Common myeloid progenitor, CD34-positive (primary cell): ENCODE results near the gene SULT2B1.

Source experiments
- CTCF ChIA-PET: fragments of 350-600 bp; sonication (Branson Sonifier 250); formaldehyde crosslinking; loops from one replicate; lab custom pipeline; 2021; ENCODE audit warnings: antibody characterized with exemption; lab: Charles Lee
- POLR2A ChIA-PET: fragments of 350-600 bp; sonication (Branson Sonifier 250); formaldehyde crosslinking; loops from one replicate; lab custom pipeline; 2021; ENCODE audit warnings: antibody characterized with exemption; lab: Charles Lee
- DNase-seq, 3 donors: peaks; one replicate each; pipeline versions ENCODE4 v3.0.0 to v3.0.0-alpha.2; 2013
- H3K27ac ChIP-seq, 2 experiments: 1 replicate in 1 of 2; 2 replicates in 1 of 2; pipeline ENCODE4 v1.7.0; 2013; ENCODE audit warnings: inconsistent platforms in 2 of 2, low read length in 2 of 2, mild to moderate bottlenecking in 2 of 2, low read depth in 1 of 2, moderate library complexity in 1 of 2; ENCODE audit not compliant: severe bottlenecking in 2 of 2, insufficient read depth in 1 of 2, poor library complexity in 1 of 2
- H3K27me3 ChIP-seq, 5 experiments: replicated peaks in 2 of 5; 1 replicate in 3 of 5; 2 replicates in 2 of 5; pipeline versions ENCODE4 v1.6.1 to v1.7.0; 2013; ENCODE audit warnings: low read length in 4 of 5, mild to moderate bottlenecking in 2 of 5, moderate library complexity in 2 of 5, inconsistent platforms in 1 of 5; ENCODE audit not compliant: insufficient read depth in 5 of 5, control insufficient read depth in 4 of 5
- H3K36me3 ChIP-seq, 4 experiments: 1 replicate in 2 of 4; 2 replicates in 2 of 4; pipeline versions ENCODE4 v1.6.1 to v1.7.0; 2013; ENCODE audit warnings: low read length in 3 of 4, control low read depth in 1 of 4, mild to moderate bottlenecking in 1 of 4; ENCODE audit not compliant: control insufficient read depth in 4 of 4, insufficient read depth in 4 of 4
- H3K4me1 ChIP-seq, 4 experiments: 1 replicate in 3 of 4; 2 replicates in 1 of 4; pipeline versions ENCODE4 v1.6.1 to v1.7.1; 2013; ENCODE audit warnings: low read length in 3 of 4, mild to moderate bottlenecking in 3 of 4, control low read depth in 1 of 4, inconsistent platforms in 1 of 4, moderate library complexity in 1 of 4; ENCODE audit not compliant: control insufficient read depth in 4 of 4, insufficient read depth in 4 of 4; ENCODE audit errors: control extremely low read depth in 1 of 4
- H3K4me3 ChIP-seq, 7 experiments: 1 replicate in 4 of 7; 2 replicates in 3 of 7; pipeline versions ENCODE4 v1.5.1 to v1.7.0; 2013; ENCODE audit warnings: mild to moderate bottlenecking in 7 of 7, low read length in 6 of 7, moderate library complexity in 6 of 7, inconsistent platforms in 2 of 7, low read depth in 2 of 7, control low read depth in 1 of 7; ENCODE audit not compliant: insufficient read depth in 4 of 7, control insufficient read depth in 1 of 7; ENCODE audit errors: extremely low read depth in 1 of 7
- H3K9me3 ChIP-seq, 5 experiments: 1 replicate in 4 of 5; 2 replicates in 1 of 5; pipeline versions ENCODE4 v1.6.1 to v1.7.1; 2013; ENCODE audit warnings: low read length in 4 of 5, mild to moderate bottlenecking in 2 of 5, inconsistent platforms in 1 of 5, low read depth in 1 of 5, moderate library complexity in 1 of 5; ENCODE audit not compliant: control insufficient read depth in 4 of 5, insufficient read depth in 2 of 5; ENCODE audit errors: control extremely low read depth in 1 of 5
- WGBS: methylation state at CpG from one replicate; pipeline ENCODE4 v1.1.5; 2013; ENCODE audit not compliant: insufficient coverage; 5-methylcytosine and 5-hydroxymethylcytosine counted together

The SULT2B1 gene

DNA sequence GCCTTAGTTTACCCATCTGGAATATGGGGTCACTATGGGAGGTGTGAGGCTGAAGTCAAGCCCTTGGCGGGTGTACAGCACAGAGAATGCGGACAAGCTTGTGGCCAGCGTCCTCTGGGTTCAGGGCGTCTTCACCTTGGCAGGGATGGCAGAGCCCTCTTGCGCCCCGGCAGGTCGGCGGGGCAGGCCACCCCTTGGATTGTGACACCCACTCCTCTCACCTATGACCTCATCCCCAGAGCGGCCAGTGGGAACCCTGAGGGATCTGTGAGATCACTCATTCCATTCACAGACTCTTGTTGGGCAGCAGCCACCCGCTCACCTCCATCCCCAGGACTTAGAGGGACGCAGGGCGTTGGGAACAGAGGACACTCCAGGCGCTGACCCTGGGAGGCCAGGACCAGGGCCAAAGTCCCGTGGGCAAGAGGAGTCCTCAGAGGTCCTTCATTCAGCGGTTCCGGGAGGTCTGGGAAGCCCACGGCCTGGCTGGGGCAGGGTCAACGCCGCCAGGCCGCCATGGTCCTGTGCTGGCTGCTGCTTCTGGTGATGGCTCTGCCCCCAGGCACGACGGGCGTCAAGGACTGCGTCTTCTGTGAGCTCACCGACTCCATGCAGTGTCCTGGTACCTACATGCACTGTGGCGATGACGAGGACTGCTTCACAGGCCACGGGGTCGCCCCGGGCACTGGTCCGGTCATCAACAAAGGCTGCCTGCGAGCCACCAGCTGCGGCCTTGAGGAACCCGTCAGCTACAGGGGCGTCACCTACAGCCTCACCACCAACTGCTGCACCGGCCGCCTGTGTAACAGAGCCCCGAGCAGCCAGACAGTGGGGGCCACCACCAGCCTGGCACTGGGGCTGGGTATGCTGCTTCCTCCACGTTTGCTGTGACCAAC lies 54.7 kb downstream of the SULT2B1 start, which contains the start of gene SPACA4:
Gene SPACA4 (plus strand): TSS at position 280 of the 896 bp plus-strand sequence. CDS start 237 bp downstream, at position 517.
- Histone ChIP-seq H3K27me3 (no peaks in the 10 kb centered on the region), H3K4me1 (peaks cover 0 to 8% (median 2%) of the 10 kb centered on the region in 4 experiments), H3K9me3 (no peaks in the 10 kb centered on the region), H3K4me3 (no peak within 1 kb of the TSS), H3K36me3 (no peaks in the 10 kb centered on the region), H3K27ac (no peak within 1 kb of the TSS)
- ChIA-PET CTCF (interaction anchor here (1.1 to 4.7 kb wide), 5 partner anchors 11 to 117 kb away, joined by 3 to 57 read pairs (median 5); no protein-coding TSS in a partner anchor), POLR2A (no interaction called here)
- WGBS = 94% methylated on average over 38 of the region's 39 CpGs
- DNase-seq = no peak

DNA sequence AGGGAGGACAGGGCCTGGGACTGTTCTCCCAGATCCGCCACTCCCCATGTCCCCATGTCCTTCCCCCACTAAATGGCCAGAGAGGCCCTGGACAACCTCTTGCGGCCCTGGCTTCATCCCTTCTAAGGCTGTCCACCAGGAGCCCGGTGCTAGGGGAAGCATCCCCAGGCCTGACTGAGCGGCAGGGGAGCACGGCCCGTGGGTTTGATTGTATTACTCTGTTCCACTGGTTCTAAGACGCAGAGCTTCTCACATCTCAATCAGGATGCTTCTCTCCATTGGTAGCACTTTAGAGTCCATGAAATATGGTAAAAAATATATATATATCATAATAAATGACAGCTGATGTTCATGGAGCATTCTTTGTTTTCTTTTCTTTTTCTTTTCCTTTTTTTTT lies 55.4 kb downstream of the SULT2B1 start:
- WGBS = 96% methylated on average over 6 of the region's 7 CpGs
- ChIA-PET POLR2A (no interaction called here), CTCF (interaction anchor here (1.0 to 4.7 kb wide), 4 partner anchors 10 to 118 kb away, joined by 3 to 57 read pairs (median 15); no protein-coding TSS in a partner anchor)
- Histone ChIP-seq H3K27ac (no peak overlapping the region), H3K9me3 (no peaks in the 10 kb centered on the region), H3K4me1 (peaks cover 0 to 8% (median 0%) of the 10 kb centered on the region in 4 experiments), H3K4me3 (no peak overlapping the region), H3K36me3 (no peaks in the 10 kb centered on the region), H3K27me3 (no peaks in the 10 kb centered on the region)
- DNase-seq = no peak

DNA sequence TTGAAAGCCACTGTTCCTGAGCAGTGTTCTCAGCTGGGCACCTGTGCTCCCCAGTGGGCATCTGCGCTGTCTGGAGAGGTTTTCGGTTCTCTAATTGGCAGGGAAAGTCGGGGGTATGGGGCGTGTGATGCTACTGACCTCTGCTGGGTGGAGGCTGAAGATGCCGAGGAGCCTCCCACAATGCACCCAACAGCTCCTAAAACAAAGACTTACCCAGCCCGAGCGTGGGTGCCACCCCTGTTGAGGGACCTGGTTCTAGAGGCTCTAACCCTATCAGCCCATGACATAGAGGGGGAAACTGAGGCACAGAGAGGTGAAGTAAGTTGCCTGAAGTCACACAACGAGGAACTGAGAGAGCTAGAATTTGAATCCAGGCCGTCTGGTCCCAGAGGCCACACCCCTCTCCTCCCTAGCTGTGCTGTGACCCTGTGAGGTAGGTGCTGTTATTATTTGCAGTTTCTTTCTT lies 56.9 kb downstream of the SULT2B1 start:
- no peak overlapping the region for H3K27ac ChIP-seq
- no peaks in the 10 kb centered on the region for H3K9me3 ChIP-seq
- POLR2A ChIA-PET = interaction anchor here (0.6 to 1.1 kb wide), 2 partner anchors 20 to 777 kb away, joined by 3 to 4 read pairs; no protein-coding TSS in a partner anchor
- peak overlapping the region in 4 of 7 experiments; percentile 20 to 70 (median 54) for H3K4me3 ChIP-seq
- WGBS = 0% methylated on average over 2 of the region's 9 CpGs
- peaks cover 0 to 8% (median 0%) of the 10 kb centered on the region in 4 experiments for H3K4me1 ChIP-seq
- no peaks in the 10 kb centered on the region for H3K27me3 ChIP-seq
- H3K36me3 ChIP-seq = no peaks in the 10 kb centered on the region
- CTCF ChIA-PET = interaction anchor here (0.9 to 4.7 kb wide), 10 partner anchors 9 to 258 kb away, joined by 3 to 57 read pairs (median 4); partner anchors contain the start of genes RPL18 and SPHK2
- peak; percentile 74 to 82 (median 81) for DNase-seq

DNA sequence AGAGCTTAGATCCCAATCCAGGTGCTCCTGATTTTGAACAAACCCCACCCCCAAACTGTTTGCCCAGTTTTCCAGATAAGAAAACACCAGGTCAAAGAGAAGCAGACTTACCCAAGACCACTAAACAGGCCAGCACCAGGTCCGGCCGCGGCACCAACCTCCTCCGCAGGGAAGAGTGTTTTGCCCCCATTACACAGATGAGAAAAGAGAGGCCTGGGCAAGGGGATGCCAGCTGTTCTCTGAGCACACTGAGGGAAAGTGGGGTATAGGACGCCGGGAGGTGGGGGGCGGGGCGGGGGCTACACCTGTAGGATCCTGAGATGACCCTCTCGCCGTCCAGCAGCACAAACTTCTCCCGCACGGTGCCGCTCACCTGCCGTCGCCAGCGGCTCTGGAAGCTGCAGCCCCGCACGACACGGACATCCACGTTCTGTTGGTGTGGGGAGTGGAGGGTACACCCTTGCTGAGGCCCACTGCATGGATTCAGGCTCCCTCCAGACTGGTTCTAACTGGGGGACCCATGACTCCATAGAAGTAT lies 57.7 kb downstream of the SULT2B1 start:
- no peak for DNase-seq
- Histone ChIP-seq H3K27ac (no peak overlapping the region), H3K4me3 (no peak overlapping the region), H3K9me3 (no peaks in the 10 kb centered on the region), H3K27me3 (no peaks in the 10 kb centered on the region), H3K36me3 (peaks cover 0 to 5% (median 0%) of the 10 kb centered on the region in 4 experiments), H3K4me1 (peaks cover 0 to 8% (median 0%) of the 10 kb centered on the region in 4 experiments)
- ChIA-PET POLR2A (interaction anchor here (0.7 kb wide), 1 partner anchor 33 kb away, joined by 4 read pairs; no protein-coding TSS in a partner anchor), CTCF (interaction anchor here (0.9 to 4.7 kb wide), 8 partner anchors 8 to 262 kb away, joined by 3 to 57 read pairs (median 5); partner anchors contain the start of genes RPL18 and SPHK2)
- 97% methylated on average over 17 of the region's 20 CpGs for WGBS

DNA sequence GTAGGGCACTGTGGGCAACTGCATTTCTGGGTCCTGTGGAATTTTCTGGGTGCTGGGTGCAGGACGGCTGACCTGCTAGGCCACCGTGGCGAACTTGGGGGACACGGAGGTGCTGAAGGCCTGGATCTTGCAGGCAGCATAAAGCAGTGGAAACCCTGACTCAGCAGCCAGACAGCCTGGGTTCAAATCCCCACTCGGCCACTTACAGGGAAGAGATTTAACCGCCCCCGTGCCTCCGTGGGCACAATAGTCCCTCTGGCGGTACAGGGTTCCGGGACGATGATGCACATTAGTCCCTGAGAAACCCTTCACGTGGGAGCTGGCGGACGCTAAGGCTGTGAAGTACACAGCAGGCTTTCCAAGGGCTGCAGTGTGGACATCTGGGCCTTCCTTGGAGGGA lies 59.9 kb downstream of the SULT2B1 start:
- DNase-seq = no peak
- peaks cover 0 to 21% (median 7%) of the 10 kb centered on the region in 4 experiments for H3K4me1 ChIP-seq
- ChIA-PET CTCF (no interaction called here), POLR2A (no interaction called here)
- H3K9me3 ChIP-seq = no peaks in the 10 kb centered on the region
- H3K36me3 ChIP-seq = peaks cover 11 to 27% (median 17%) of the 10 kb centered on the region in 4 experiments
- H3K27ac ChIP-seq = no peak overlapping the region
- no peaks in the 10 kb centered on the region for H3K27me3 ChIP-seq
- H3K4me3 ChIP-seq = no peak overlapping the region
- over 99% methylated on average over 14 of the region's 14 CpGs for WGBS

DNA sequence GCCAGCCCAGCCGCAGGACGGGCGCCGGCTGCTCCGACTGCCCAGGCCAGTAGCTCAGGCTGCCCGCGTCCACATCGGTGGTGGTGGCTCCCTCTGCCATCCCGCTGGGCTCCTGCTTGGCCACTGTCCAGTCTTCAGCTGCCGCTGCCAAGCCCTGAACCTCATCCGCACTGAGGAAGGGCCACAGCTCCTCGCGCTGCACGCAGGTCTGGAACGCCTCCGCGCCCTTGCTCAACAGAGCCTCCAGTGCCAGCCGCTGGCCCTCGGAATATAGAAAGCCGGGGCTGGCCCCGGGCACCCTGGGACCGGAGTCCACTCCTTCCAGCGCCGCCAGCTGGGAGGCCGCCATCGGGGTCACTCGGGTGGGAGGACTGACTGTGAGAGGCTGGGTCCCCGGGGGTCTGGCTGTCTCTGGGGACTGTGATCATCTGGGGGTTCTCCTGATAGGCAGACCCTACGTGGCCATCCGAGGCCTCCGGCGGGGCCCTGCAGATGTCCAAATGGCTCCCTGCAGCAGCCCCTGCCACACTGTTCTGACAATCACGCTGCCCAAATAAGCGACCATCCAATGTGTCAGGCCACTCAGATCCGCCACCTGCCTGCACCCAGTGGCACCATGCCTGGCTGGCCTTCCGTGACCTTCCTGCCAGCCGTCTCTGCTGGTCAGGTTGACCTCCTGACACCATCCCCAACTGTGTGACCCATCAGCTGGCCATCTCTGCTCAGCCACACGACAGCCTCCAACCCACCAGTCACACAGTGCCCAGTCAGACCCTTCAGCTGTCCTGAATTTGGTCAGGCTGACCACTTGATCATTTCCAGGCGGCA lies 61.3 kb downstream of the SULT2B1 start:
- H3K27ac ChIP-seq = no peak overlapping the region
- H3K9me3 ChIP-seq = no peaks in the 10 kb centered on the region
- no peaks in the 10 kb centered on the region for H3K27me3 ChIP-seq
- no peak overlapping the region for H3K4me3 ChIP-seq
- WGBS = 94% methylated on average over 34 of the region's 39 CpGs
- H3K4me1 ChIP-seq = peaks cover 7 to 34% (median 21%) of the 10 kb centered on the region in 4 experiments
- H3K36me3 ChIP-seq = peaks cover 13 to 37% (median 24%) of the 10 kb centered on the region in 4 experiments
- no peak for DNase-seq
- ChIA-PET CTCF (no interaction called here), POLR2A (interaction anchor here (0.6 kb wide), 3 partner anchors 12 to 332 kb away, joined by 3 to 4 read pairs (median 3); no protein-coding TSS in a partner anchor)
